ENCODE data around the gene ID2.

ID2 gene

DNA sequence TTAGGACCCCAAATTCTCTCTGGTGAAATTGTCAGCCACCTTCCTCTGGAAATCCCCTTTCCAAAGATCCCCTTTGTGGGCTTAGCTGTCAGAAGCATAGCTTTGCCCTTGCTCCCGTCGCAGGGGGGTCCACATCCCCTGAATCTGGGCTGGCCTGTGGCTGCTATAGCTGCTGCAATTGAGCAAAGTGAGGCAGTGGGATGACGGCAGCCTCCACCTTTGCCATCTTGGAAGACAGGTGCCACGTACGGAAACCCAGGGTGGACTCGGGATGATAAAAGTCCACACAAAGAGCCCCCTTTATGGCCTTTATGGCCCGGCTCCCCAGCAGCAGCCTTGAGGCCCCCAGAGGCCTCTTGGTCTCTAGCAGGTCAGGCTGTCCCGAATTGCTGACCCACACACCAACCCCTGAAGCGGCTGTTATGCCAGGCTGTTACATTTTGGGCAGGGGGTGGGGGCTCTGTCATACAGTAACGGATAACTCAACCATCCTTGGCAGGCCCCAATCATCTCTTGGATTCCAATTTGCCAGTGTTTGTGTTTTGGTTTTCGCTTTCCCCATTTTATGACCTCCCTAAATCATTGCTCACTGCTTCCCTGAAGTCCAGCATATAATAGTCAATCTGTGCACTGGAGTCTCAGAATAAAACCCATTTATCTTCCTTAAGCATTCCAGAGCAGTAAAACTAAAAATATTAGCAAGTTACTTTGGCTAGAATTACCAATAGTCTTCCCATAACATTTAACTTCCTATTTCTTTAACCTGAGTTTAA is 33.2 kb upstream of the ID2 start:
- no peak for DNase-seq

- no peak for DNase-seq
These were observed 32.1 kb upstream of the ID2 start for GRCh38 chr2:8649718-8650117.

DNA sequence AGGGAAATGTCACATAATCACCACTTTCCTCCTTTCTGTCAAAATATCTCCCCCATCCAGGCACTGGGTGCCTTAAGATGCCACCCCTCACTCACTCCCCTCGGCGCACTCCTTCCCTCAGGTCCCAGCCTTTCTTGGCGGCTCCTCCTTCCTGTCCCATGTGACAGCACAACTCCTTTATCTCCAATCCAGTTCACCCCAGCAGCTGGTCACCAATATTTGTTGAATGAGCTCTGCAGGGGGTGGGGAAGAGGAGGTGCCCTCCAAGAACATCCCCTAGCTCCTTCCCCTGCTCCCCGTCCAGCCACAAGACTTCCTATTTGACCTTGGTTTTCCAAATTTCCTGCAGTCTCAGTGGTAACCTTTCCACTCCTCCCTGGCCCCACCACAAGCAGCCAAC is 31.6 kb upstream of the ID2 start:
- DNase-seq, result no peak

DNA sequence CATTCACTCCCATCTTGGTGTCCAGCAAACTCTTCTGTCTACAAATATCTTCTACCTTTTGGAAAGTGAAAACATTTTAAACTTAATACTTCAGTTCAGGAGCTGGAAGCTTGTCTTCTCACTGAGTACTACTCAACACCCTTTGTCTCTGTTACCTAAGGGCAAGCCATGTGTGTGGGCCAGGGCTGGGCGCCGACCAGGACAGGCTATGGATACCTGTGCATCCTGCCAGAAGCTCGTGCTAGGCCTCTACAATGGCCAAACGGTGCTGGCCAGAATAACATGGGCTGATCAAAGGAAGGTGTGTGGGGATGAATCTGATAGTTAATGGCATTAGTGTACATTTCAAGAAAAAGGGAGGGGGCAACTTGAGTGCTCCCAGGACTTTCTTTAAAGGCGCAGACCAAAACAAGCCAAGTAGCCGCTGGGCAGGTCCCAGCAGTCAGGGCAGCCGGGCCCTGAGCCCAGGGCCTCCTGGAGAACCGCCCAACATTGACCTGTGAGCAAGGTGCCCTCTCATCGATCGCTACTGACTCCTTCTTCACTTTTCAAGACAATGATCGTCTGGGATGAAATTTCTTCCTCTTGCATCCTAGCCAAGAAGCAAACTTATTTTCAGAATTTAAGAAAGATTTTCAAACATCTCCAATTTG is 29.0 kb upstream of the ID2 start:
- no peak for DNase-seq

DNA sequence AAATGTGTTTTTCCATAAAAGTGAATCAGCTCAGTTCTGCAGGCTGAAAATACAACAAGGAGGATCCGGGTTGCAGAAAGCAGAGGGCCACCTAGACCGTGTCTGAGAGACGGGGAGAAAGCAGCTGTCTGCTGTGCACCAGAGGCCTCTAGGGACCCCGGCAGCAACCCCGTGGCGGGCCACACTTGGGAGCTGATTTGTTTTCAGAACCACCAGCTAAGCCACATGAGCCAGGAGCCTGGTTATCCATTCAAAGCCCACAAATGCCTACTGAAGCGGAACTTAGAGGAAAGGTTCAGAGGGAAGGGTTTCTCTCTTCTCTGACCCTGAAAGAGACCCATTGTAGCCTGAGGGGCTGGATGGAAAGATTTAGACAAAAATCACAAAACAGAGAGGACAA is 28.4 kb upstream of the ID2 start:
- no peak for DNase-seq

GRCh38 chr2:8654041-8654440 is 27.8 kb upstream of the ID2 start:
- no peak for DNase-seq

GRCh38 chr2:8654483-8654882 is 27.4 kb upstream of the ID2 start:
- DNase-seq, result no peak

GRCh38 chr2:8656160-8656641 is 25.7 kb upstream of the ID2 start:
- DNase-seq, result no peak

DNA sequence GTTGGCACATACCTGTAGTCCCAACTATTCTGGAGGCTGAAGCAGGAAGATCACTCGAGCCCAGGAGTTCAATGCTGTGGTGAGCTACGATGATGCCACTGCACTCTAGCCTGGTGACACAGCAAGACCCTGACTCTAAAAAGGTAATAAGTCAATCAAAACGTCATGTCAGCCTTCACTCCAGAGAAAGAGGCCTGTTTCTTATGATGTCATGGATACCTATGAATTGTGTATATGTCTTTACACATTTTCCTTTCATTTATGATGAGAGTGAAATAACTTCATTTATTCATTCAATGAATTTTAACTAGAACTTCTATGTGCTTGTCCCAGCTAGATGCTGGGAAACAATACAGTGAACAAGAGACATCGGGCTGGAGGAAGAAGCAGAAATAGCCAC is 25.0 kb upstream of the ID2 start:
- no peak for DNase-seq

- DNase-seq, result no peak
These were observed 24.3 kb upstream of the ID2 start for GRCh38 chr2:8657423-8658062.

GRCh38 chr2:8658064-8658862 is 23.6 kb upstream of the ID2 start:
- DNase-seq, result no peak

DNA sequence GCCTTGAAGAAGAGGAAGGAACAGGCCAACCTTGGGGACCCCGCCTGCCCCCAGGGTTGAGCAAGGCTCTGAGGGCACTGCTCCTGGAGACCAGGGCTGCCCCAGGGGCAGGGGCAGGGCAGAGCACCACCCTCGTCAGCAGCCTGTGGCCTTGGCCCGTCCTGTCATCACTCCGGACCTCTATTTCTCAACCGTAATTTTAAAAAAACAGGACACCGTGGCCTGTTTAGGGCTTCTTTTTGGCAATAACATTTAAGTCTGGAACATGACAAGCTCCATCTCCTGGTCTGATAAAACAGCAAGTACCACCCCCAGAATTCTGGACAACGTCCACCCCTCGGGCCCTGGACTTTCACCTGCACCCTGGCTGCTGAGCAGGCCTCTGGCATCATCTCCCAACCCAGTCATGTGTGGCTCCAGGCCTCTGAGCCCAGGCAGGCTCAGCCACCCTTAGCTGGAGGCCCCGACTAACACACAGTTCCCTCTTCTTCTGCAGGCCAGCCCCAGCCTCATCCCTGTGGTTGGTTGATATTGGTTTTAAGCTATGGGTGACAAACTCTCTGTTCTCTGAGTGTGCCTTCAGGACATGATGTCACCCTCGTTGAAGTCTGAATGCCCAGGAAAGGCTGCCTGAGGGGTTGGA is 22.6 kb upstream of the ID2 start:
- DNase-seq, result no peak

GRCh38 chr2:8659735-8660492 is 21.9 kb upstream of the ID2 start:
- no peak for DNase-seq

- DNase-seq, result no peak
These were observed 20.6 kb upstream of the ID2 start for GRCh38 chr2:8661235-8661634.

DNA sequence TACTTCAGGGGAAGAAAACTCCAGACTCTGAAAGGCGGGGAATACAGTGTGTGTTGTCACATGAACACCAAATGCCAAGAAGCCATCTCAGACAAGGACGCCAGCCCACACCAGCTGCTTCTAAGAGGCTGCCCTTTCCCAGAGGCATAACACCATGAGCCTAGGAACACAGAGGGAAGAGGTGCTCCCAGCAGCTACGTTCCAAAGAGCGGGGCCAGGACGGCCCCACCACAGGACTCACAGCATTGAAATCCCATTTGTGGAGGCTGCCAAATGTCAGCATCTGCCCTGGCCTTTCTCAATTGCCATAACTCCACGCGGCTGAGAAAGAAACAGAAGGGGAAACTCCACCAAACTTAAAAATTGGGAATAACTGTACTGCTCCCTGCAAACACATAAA is 20.1 kb upstream of the ID2 start:
- no peak for DNase-seq

GRCh38 chr2:8662239-8662879 is 19.5 kb upstream of the ID2 start:
- DNase-seq, result peak; percentile 77

DNA sequence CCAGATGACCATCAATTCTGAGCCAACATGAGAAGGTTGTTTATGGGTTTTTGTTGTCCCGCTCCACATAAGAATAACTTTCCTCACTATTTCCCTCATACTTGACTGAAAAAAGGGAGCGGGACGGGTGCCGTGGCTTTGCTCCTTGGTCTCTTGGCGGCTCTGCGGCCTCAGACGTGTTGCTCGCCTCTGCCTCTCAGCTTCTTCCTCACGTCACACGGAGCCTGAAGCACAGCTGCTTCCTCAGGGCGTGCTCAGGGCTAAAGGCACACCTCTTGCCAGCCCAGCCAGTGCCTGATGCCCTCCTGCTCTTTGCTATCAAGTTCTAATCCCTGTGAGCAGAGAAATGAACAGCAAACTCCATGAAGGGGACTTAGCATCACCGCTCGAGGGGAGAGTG is 17.9 kb upstream of the ID2 start:
- no peak for DNase-seq

DNA sequence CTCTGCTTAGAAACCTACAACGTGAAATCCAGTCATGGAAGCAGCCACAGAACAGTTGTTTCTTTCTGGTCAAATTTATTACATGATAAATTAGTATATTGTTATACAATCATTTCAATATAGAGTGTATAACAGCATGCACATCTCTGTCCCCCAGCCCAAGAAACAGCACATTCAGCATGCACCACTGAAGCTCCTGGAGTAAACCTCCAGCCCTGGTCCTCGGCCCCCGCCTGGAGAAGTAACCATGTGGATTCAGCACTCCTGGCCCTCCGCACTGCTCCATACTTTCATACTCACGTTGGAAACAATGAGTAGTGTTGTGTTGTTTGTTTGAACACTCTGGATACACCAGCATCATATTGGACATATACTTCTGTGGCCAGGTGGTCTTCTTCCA is 15.3 kb upstream of the ID2 start:
- DNase-seq, result no peak

DNA sequence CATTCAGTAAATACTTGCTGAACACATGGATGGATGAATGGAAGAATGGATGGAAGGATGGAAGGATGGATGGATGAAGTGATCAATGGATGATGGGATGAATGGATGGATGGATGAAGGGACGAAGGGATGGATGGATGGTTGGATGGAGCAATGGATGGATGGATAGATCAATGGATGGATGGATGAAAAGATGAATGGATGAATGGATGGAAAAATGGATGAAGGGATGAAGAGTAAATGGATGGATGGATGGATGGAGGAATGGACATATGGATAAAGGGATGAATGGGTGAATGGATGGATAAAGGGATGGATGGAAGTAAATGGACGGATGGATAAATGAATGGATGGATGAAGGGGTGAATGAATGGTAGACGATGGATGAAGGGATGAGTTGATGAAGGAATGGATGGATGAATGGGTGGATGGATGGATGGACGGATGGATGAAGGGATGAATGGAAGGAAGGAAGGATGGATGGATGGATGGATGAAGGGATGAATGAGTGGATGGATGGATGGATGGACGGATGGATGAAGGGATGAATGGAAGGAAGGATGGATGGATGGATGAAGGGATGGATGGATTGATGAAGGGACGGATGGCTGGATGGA is 13.9 kb upstream of the ID2 start:
- no peak for DNase-seq

GRCh38 chr2:8669157-8669817 is 12.6 kb upstream of the ID2 start:
- DNase-seq, result no peak
